Measurements from ENCODE around the gene ODC1. TPM values are rescaled to one million over a fixed set of nuclear protein-coding genes. Genes with fewer than 3 reads are reported as not detected.

Gene ODC1
- total RNA-seq, 1 experiment from 2014 or later = 277 TPM

GRCh38 chr2:10413991-10414451, 34.1 kb downstream of the ODC1 start:
- ChIA-PET CTCF (interaction anchor here (0.9 to 1.6 kb wide), 2 partner anchors 21 kb away, joined by 3 to 7 read pairs; no protein-coding TSS in a partner anchor), POLR2A (no interaction called here)
- no peak for DNase-seq
- peaks cover 14% of the 10 kb centered on the region for H3K4me1 ChIP-seq
- Mint-ChIP-seq H3K27ac (ENCODE audit: unreplicated experiment) (no peak overlapping the region), H3K36me3 (ENCODE audit: insufficient read depth, unreplicated experiment) (peaks cover 19% of the 10 kb centered on the region), H3K27me3 (ENCODE audit: insufficient read depth, unreplicated experiment) (no peaks in the 10 kb centered on the region), H3K4me3 (ENCODE audit: unreplicated experiment) (no peak overlapping the region), H3K4me1 (ENCODE audit: low read depth, unreplicated experiment) (peaks cover 14% of the 10 kb centered on the region), H3K9me3 (ENCODE audit: unreplicated experiment) (no peaks in the 10 kb centered on the region)
- H3K27me3 ChIP-seq (replicated peaks; ENCODE audit: control insufficient read depth, insufficient read depth, low read length) = no peaks in the 10 kb centered on the region
- H3K9me3 ChIP-seq = no peaks in the 10 kb centered on the region
- no TSS peak for BruUV-seq (replicated peaks)
- H3K36me3 ChIP-seq (ENCODE audit: control insufficient read depth, insufficient read depth, low read length) = peaks cover 6% of the 10 kb centered on the region
- TF ChIP-seq CTCF (IDR thresholded peaks at IDR 0.05; ENCODE audit: insufficient read depth in 1 of 2, low read depth in 1 of 2, low read length in 1 of 2, severe bottlenecking in 1 of 2, unreplicated experiment in 1 of 2) = no peak
- intact Hi-C loops (cut with micrococcal nuclease; ENCODE audit: unreplicated experiment) = no loop called here
- H3K4me3 ChIP-seq (ENCODE audit: low read depth, low read length) = no peak overlapping the region

GRCh38 chr2:10413503-10413902, 34.6 kb downstream of the ODC1 start:
- peaks cover 18% of the 10 kb centered on the region for H3K4me1 ChIP-seq
- no peaks in the 10 kb centered on the region for H3K27me3 Mint-ChIP-seq (ENCODE audit: insufficient read depth, unreplicated experiment)
- BruUV-seq (replicated peaks) = no TSS peak
- intact Hi-C loops (cut with micrococcal nuclease; ENCODE audit: unreplicated experiment) = no loop called here
- CTCF ChIA-PET = interaction anchor here (1.6 kb wide), 1 partner anchor 22 kb away, joined by 7 read pairs; no protein-coding TSS in a partner anchor
- no peak for TF ChIP-seq CTCF (IDR thresholded peaks at IDR 0.05; ENCODE audit: insufficient read depth in 1 of 2, low read depth in 1 of 2, low read length in 1 of 2, severe bottlenecking in 1 of 2, unreplicated experiment in 1 of 2)
- no peaks in the 10 kb centered on the region for H3K27me3 ChIP-seq (replicated peaks; ENCODE audit: control insufficient read depth, insufficient read depth, low read length)
- H3K36me3 Mint-ChIP-seq (ENCODE audit: insufficient read depth, unreplicated experiment) = peaks cover 20% of the 10 kb centered on the region
- DNase-seq = no peak
- H3K4me1 Mint-ChIP-seq (ENCODE audit: low read depth, unreplicated experiment) = peaks cover 19% of the 10 kb centered on the region
- no peaks in the 10 kb centered on the region for H3K9me3 ChIP-seq
- no peak overlapping the region for H3K4me3 ChIP-seq (ENCODE audit: low read depth, low read length)
- no peaks in the 10 kb centered on the region for H3K9me3 Mint-ChIP-seq (ENCODE audit: unreplicated experiment)
- H3K27ac Mint-ChIP-seq (ENCODE audit: unreplicated experiment) = no peak overlapping the region
- POLR2A ChIA-PET = no interaction called here
- no peak overlapping the region for H3K4me3 Mint-ChIP-seq (ENCODE audit: unreplicated experiment)
- peaks cover 6% of the 10 kb centered on the region for H3K36me3 ChIP-seq (ENCODE audit: control insufficient read depth, insufficient read depth, low read length)

GRCh38 chr2:10412380-10412779, 35.7 kb downstream of the ODC1 start:
- Mint-ChIP-seq H3K9me3 (ENCODE audit: unreplicated experiment) (no peaks in the 10 kb centered on the region), H3K4me1 (ENCODE audit: low read depth, unreplicated experiment) (peaks cover 26% of the 10 kb centered on the region), H3K4me3 (ENCODE audit: unreplicated experiment) (no peak overlapping the region), H3K36me3 (ENCODE audit: insufficient read depth, unreplicated experiment) (peaks cover 24% of the 10 kb centered on the region), H3K27me3 (ENCODE audit: insufficient read depth, unreplicated experiment) (no peaks in the 10 kb centered on the region), H3K27ac (ENCODE audit: unreplicated experiment) (no peak overlapping the region)
- no TSS peak for BruUV-seq (replicated peaks)
- H3K4me3 ChIP-seq (ENCODE audit: low read depth, low read length) = no peak overlapping the region
- peak; percentile 61 to 69 for DNase-seq
- peaks cover 19% of the 10 kb centered on the region for H3K4me1 ChIP-seq
- H3K9me3 ChIP-seq = no peaks in the 10 kb centered on the region
- no peak for TF ChIP-seq CTCF (IDR thresholded peaks at IDR 0.05; ENCODE audit: insufficient read depth in 1 of 2, low read depth in 1 of 2, low read length in 1 of 2, severe bottlenecking in 1 of 2, unreplicated experiment in 1 of 2)
- ChIA-PET POLR2A (interaction anchor here (1.0 kb wide), 1 partner anchor 36 kb away, joined by 3 read pairs; no protein-coding TSS in a partner anchor), CTCF (interaction anchor here (0.5 to 1.6 kb wide), 2 partner anchors 23 to 36 kb away, joined by 3 to 7 read pairs; partner anchors contain the start of gene ODC1)
- H3K27me3 ChIP-seq (replicated peaks; ENCODE audit: control insufficient read depth, insufficient read depth, low read length) = no peaks in the 10 kb centered on the region
- intact Hi-C loops (cut with micrococcal nuclease; ENCODE audit: unreplicated experiment) = no loop called here
- peaks cover 6% of the 10 kb centered on the region for H3K36me3 ChIP-seq (ENCODE audit: control insufficient read depth, insufficient read depth, low read length)
